Panc1 (cell line): ENCODE results near the gene RASGRF2.

Experiments
- CTCF ChIP-seq: fragments of 450-650 bp; IDR thresholded peaks from 2 replicates; pipeline ENCODE4 v1.5.1; 2017; ENCODE audit warnings: mild to moderate bottlenecking
- POLR2AphosphoS5 ChIP-seq: IDR thresholded peaks from 2 replicates; pipeline ENCODE4 v1.6.1; 2012; ENCODE audit warnings: mild to moderate bottlenecking, low read depth, low read length, moderate library complexity
- SIN3A ChIP-seq: IDR thresholded peaks from 2 replicates; pipeline ENCODE4 v1.6.1; 2012; ENCODE audit warnings: low read depth, mild to moderate bottlenecking, low read length, moderate library complexity, borderline replicate concordance; ENCODE audit not compliant: insufficient read depth
- TCF7L2 ChIP-seq: IDR thresholded peaks from 2 replicates; pipeline ENCODE4 v1.6.1; 2011; ENCODE audit warnings: mild to moderate bottlenecking, low read depth, low read length, inconsistent platforms
- TF ChIP-seq, protein P1 (sequence below), 2 experiments: IDR thresholded peaks; 2 replicates each; pipeline ENCODE4 v1.6.1; 2011 to 2012; ENCODE audit warnings: low read depth in 2 of 2, control low read depth in 1 of 2, low read length in 1 of 2, mild to moderate bottlenecking in 1 of 2, moderate library complexity in 1 of 2; ENCODE audit not compliant: insufficient read depth in 1 of 2

DNA sequence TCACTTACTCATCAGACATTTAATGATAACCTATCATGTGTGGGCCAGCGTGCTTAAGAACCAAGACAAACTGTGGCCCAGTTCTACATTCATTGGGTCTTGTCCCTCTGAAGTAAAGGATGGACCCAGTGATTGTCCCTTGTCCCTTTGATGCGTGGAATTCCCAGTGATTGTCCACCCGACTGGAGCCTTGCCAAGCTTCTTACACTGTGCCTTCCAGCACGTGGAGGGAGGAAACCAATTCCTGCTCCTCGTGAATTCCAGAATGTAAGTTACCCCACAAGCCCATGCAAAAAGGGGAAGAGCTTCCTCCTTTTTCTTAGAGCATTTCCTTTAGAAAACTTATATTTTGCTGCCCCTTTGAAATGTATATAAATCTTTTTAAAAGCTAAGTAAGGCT lies 280.8 kb downstream of the RASGRF2 start:
- TF ChIP-seq POLR2AphosphoS5 (no peak), CTCF (no peak), TCF7L2 (no peak), SIN3A (no peak)
- TF ChIP-seq, protein P1, sequence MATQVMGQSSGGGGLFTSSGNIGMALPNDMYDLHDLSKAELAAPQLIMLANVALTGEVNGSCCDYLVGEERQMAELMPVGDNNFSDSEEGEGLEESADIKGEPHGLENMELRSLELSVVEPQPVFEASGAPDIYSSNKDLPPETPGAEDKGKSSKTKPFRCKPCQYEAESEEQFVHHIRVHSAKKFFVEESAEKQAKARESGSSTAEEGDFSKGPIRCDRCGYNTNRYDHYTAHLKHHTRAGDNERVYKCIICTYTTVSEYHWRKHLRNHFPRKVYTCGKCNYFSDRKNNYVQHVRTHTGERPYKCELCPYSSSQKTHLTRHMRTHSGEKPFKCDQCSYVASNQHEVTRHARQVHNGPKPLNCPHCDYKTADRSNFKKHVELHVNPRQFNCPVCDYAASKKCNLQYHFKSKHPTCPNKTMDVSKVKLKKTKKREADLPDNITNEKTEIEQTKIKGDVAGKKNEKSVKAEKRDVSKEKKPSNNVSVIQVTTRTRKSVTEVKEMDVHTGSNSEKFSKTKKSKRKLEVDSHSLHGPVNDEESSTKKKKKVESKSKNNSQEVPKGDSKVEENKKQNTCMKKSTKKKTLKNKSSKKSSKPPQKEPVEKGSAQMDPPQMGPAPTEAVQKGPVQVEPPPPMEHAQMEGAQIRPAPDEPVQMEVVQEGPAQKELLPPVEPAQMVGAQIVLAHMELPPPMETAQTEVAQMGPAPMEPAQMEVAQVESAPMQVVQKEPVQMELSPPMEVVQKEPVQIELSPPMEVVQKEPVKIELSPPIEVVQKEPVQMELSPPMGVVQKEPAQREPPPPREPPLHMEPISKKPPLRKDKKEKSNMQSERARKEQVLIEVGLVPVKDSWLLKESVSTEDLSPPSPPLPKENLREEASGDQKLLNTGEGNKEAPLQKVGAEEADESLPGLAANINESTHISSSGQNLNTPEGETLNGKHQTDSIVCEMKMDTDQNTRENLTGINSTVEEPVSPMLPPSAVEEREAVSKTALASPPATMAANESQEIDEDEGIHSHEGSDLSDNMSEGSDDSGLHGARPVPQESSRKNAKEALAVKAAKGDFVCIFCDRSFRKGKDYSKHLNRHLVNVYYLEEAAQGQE (IDR thresholded peaks at IDR 0.05; ENCODE audit: insufficient read depth in 1 of 2, low read depth in 2 of 2, low read length in 1 of 2): no peak
